Right ventricle myocardium superior (tissue), 1 donor: Measurements from ENCODE around the gene MAFG. TPM values are rescaled to one million over a fixed set of nuclear protein-coding genes. Genes with fewer than 3 reads are reported as not detected.
A peak's percentile ranks its signal among the peaks of the same experiment; 100 is the strongest.

Experiments
- ATAC-seq: fragments of 200-7000 bp; cut with Tn5 transposase; one replicate; pipeline ENCODE4 v1.9.1; 2020; ENCODE audit warnings: mild to moderate bottlenecking; ENCODE audit not compliant: poor library complexity
- DNase-seq: peaks from one replicate; pipeline ENCODE4 v3.0.0-alpha.2; 2020
- intact Hi-C: fragments of 100-400 bp; cut with DNase I; formaldehyde crosslinking; loops from one replicate; pipeline ENCODE4 v1.11.2; 2022
- total RNA-seq: library from RNA; stranded (reverse); fragmentation: NEBNext Ultra II Directional; extraction: Animal tissue kit (Norgen Biotek cat#: 25700); gene quantifications from one replicate; pipeline ENCODE4 v1.2.1, GENCODE V29; 2021
- donor health status: DM: no; HTN: yes; CAD: no; lungs with severe emphysema.

The MAFG gene
- total RNA-seq, 1 donor from 2014 or later, result 29.9 TPM

GRCh38 chr17:81944858-81945257 lies 17.3 kb upstream of the MAFG start:
- DNase-seq (no peak), ATAC-seq (no peak)
- intact Hi-C loops, result no loop called here

- ATAC-seq (no peak), DNase-seq (no peak)
- intact Hi-C loops, result no loop called here
Measured at GRCh38 chr17:81942167-81942553, 14.6 kb upstream of the MAFG start.

DNA sequence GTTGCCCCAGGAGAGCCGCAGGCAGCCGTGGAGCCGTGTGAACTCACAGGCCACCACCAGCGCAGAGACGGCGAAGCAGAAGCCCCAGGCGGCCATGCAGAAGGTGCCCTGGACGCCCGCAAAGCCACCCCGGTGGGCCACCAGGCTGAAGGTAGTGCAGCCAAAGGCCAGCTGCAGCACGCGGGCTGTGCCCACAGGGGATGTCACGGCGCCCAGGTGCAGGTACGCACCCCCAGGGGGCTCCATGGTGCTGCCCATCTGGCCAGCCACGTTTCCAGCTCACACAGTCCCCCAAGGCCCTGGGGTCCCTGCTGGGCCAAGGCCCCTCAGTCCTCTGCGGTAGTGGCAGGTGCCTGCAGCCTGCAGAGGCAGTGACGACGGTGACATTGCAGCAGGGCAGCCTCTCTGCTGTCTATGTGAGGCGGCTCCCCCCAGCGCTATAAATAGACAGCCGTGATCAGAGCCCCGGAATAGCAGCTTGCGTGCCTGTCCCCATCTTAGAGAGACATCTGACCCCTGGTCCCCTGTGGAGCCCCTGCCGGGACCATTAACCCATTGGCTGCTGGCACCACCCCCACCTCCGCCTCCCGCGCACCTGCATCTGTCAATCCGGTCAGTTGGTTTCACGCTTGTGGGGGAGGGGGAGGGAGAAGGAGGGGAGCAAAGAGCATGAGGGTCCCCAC lies 14.1 kb upstream of the MAFG start:
- intact Hi-C loops, result no loop called here
- DNase-seq, result peak; percentile 70
- peak; percentile 56 for ATAC-seq

DNA sequence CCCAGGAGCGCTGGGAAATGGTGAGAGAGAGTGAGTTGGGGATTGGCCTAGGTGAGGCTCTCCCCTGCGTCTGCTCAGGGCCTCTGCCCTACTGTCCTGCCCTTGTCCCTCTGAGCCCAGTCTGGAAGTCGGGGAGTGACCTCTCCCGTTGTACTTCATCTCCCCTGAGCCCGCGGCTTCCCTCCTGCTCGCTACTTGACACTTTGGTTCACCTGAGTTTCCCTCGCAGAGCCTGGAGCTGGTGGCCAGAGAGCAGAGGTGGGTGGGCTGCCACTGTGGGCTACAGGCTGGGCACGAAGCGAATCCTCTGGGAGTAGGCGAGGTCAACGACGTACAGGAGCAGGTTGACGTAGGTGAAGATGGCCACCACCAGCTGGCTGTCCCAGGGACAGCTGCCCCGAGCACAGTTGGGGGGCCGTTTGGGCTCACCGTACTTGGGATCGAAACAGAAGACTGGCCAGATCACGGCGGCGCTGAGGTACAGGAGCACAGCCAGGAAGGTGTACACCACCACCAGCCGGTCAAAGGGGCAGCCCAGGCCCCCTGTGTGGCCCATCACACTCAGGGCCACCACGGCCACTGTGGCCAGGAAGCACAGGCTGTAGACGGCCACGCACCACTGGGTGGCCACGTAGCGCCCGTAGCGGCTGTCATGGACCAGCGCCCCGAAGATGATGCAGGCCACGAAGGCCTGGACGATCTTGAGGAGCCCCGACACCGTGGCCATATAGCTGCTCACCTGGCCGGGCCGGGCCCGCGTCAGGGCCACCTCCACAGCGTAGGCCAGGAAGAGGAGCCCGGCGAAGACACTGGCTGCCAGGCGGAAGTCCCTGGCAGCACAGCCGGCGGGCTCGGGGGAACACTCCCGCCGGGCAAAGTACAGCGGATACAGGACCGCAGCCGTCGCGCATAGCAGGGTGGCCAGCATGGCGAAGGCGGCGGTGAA lies 13.3 kb upstream of the MAFG start:
- ATAC-seq, result no peak
- DNase-seq, result no peak

DNA sequence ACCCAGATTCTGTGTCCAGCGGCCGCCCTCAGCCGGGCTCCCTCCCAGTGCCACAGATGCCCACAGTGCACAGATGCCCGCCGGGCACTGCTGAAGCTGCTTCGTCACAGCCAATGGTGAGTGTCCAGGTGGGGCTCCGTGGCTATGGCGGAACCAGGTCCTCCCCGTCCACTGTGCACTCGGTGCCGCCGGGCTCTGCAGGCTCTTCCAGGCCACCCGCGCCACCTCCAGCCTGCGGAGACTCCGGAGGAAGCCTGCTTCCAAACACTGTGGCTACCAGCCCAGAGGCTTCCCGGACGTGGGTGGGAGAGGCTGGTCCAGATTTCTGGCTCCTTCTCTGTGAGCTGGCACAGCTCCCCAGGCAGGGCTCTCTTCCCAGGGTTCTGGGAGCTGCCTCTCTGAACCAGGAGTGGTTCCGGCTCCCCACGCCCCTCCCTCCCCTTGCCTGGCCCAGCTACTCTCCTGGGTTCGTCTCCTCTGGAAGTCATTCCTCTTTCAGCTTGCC lies 12.4 kb upstream of the MAFG start:
- DNase-seq (peak; percentile 89), ATAC-seq (peak; percentile 28)
- intact Hi-C loops, result no loop called here

More for the DNA sequence above, 13.3 kb upstream of the MAFG start:
- intact Hi-C loops, result no loop called here

- intact Hi-C loops, result no loop called here
Measured at GRCh38 chr17:81939218-81939617, 11.7 kb upstream of the MAFG start.

GRCh38 chr17:81935709-81936084 lies 8.2 kb upstream of the MAFG start:
- ATAC-seq (no peak), DNase-seq (no peak)
- intact Hi-C loops, result no loop called here

More at GRCh38 chr17:81939218-81939617, 11.7 kb upstream of the MAFG start:
- ATAC-seq, result no peak
- no peak for DNase-seq

GRCh38 chr17:81934850-81935708 lies 7.5 kb upstream of the MAFG start:
- DNase-seq, result no peak
- intact Hi-C loops, result no loop called here
- ATAC-seq, result no peak

DNA sequence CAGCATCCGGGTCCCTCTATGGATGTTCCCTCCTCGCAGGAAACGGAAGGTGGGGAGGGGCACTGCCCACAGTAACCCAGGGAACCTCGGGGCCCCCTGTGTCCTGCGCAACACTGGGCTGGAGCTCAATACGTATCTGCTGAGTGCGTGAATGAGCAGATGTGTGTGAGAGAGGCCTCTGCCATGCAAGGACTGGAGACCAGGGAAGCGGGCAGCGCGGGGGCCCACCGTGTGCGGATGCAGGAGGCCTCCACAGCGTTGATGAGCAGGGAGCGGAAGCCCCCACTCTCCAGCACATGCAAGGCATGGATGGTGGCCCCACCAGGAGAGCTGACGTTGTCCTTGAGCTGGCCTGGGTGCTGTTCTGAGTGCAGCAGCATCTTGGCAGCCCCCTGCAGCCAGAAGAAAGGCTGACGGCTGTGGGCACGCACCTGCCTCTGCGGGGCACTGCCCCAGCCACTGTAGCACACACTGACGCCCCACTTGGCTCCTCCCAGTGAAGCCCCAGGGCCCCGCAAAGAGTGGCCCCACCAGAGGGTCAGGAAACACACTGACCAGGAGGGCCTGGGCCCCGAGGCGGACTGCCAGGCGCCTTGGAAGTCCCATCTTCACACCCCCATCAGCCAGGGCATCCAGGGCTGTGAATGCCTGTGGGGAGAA lies 6.7 kb upstream of the MAFG start:
- no peak for ATAC-seq
- DNase-seq, result no peak
- intact Hi-C loops, result no loop called here

GRCh38 chr17:81933178-81933699 lies 5.7 kb upstream of the MAFG start:
- ATAC-seq (no peak), DNase-seq (no peak)
- intact Hi-C loops, result no loop called here

DNA sequence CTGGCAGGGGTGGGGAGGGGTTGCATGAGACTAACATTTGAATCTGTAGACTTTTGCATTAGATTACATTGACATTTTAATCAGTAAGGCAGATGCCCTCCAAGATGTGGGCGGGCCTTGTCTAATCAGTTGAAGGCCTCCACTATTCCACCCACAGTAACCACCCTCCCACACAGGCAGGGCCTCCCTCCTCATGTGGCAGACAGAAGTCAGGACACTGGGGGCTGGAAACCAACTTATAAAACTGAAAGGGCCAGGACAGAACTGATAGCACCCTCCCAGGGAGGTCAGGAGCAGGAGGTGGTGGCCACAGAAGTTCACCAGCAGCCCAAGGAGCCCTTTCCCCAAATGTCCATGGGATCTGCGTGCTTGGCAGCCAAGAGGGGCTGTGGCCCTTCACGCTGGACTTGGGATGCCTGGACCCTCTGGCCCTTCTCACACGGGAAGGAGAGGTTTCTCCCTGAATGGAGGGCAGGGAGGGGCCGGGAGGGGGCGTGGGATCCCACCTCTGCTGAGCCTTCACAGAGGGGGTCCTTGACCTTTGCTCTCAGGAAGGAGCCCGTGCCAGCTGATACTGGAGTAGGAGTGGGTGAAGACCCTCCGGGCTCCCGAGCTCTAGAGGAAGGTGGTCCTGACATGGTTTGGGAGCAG lies 4.9 kb upstream of the MAFG start:
- DNase-seq (no peak), ATAC-seq (no peak)
- intact Hi-C loops, result no loop called here

DNA sequence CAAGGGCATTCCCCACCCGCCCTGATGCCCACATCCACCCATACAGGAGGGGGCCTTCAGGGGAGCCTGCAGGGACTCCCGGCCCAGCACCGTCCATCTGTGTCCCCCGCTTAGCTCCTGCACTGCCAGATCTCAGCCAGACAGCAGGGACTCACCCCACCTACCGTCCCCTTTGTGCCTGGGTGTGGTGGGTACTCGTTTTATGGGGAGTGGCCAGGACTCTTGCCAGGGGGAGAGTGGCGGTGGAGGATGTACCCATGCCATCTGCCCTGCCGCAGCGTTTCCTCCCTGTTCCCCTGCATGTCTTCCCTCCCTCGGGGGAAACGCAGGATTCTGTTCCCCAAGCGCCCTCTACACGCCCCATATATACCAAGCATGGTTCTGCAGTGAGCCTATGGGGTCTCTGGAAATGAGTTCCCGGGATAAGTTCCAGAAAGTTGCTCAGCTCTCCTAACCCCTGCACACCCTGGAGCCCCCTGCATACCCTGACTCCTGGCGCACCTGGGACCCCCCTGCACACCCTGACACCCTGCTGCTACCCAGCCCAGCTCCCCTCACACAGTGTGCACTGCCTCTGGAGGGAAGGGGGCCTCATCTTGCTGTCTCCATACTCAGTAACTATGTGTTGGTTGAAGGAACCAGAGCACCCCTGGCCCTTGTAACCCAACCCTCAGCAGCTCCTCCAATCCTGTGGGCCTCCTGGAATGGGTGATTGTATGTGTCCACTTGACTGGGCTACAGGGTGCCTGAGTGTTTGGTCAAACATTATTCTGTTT lies 4.2 kb upstream of the MAFG start:
- DNase-seq, result no peak
- ATAC-seq, result no peak
- intact Hi-C loops, result no loop called here

- intact Hi-C loops, result no loop called here
- no peak for DNase-seq
Measured at GRCh38 chr17:81931189-81931556, 3.6 kb upstream of the MAFG start.

DNA sequence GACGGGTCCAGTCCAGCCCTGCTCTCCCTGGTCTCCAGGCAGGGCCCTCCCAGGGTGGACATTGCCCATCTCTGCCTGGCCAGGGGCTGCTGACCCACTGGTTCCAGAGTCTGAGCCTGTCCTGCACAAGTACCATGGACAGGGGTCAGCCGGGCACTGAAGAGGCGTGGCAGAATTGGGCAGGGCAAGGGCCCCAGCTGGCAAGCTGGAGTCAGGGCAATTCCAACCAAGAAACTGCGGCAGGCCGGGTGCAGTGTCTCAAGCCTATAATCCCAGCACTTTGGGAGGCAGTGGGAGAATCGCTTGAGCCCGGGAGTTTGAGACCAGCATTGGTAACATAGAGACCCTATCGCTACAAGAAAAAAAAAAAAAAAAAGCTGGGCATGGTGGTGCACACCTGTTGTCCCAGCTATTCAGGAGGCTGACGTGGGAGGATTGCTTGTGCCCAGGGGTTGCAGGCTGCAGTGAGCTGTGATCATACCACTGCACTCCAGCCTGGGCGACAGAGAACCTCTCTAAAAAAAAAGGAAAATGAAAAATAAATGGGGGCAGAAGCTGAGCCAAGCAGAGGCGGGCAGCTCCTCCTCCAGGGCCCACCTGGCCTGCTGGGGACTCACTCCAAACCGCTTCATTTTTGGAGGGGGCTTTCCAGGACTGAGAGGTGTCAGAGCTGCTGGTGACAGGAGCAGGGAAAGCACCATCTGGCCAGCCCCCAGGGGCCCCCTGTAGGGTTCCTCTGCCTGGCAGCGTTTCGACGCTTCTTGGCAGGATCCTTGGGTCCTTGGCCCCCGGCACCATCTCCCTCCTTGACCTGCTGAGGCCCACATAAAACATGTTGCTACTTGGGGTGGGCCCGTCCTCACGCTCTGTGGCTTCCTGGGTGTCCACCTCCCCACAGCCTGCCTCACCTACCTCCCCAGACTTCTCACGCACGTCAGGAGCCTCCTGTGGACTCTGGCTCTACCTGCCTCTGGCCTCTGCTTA lies 2.9 kb upstream of the MAFG start:
- no peak for ATAC-seq
- intact Hi-C loops, result no loop called here
- DNase-seq, result no peak

More at GRCh38 chr17:81931189-81931556, 3.6 kb upstream of the MAFG start:
- no peak for ATAC-seq

DNA sequence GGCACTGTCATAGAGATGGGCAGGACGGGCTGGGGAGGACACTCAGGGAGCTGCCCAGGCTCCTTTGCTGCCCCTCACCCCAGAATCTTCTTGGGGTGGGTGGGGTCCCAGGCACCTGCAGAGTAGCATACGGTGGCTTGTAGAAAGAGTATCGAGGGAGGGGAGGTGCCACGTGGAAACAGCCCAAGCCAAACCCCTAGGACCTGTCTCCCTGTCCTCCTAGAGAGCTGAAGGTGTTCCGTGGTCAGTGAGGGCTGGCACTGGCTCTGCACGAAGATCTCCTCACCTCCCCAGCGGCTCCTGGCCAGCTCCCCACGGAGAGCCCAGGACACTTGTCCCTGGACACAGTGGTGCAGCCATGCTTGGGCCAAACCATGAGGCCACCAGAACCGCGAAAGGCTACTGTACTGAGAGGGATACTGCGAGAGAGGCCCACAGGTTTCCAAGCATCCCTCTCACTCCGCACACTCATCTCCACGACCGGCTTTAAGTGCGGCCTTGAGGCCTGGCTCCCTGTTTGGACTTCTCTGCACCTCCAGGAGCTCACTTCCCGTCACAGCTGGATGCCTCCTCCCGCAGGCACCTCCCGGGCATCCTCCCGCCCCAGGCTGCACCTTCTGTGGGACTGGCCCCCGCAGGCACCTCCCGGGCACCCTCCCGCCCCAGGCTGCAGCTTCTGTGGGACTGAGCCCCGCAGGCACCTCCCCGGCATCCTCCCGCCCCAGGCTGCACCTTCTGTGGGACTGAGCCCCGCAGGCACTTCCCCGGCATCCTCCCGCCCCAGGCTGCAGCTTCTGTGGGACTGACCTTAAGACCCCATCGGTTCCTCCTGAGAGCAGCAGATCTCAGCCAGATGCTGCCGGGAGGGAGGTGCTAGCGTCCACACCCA lies 2.0 kb upstream of the MAFG start:
- DNase-seq, result no peak
- no peak for ATAC-seq
- intact Hi-C loops, result no loop called here
